GM21423 (cell line): Measurements from ENCODE around the gene MTX1.
"Not testable (repeated sequence)": the region's sequence is repeated elsewhere in the genome, so short reads cannot be mapped to it uniquely, and the experiment has no call there.

ENCODE experiments used
- ATAC-seq: cut with Tn5 transposase; IDR thresholded peaks from one replicate; pipeline ENCODE4 v1.9.1; 2021; ENCODE audit warnings: mild to moderate bottlenecking, moderate library complexity; ENCODE audit not compliant: unreplicated experiment

The MTX1 gene

DNA sequence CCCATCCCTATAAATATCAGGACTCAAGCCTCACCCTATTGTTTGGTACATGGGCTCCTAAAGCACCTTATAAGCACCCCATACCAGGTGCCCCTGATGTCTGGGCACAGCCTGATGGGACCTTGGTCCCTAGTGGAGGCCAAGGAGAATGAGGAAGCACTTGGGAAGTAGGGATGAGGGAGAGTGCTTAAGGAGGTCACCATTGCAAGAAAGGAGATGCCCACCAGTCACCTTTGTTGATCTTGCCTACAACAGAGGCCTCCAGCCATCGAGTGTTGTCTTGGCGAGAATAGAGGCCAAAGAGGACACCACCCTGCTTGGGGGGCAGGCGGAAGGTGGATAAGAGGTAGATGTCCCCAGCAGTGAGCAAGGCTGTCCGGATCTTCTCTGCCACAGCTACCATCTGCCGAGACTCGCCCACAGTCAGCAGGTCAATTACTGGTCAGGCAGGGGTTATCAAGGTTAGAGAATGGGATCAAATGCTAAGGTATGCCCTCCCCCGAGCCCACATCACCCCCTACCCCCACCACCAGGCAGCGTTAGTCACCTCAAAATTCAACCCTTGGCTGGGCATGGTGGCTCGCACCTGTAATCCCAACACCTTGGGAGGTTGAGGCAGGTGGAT, 2.4 kb upstream of the MTX1 start:
- no peak for ATAC-seq

GRCh38 chr1:155206891-155207805, 1.3 kb upstream of the MTX1 start:
- no peak for ATAC-seq

DNA sequence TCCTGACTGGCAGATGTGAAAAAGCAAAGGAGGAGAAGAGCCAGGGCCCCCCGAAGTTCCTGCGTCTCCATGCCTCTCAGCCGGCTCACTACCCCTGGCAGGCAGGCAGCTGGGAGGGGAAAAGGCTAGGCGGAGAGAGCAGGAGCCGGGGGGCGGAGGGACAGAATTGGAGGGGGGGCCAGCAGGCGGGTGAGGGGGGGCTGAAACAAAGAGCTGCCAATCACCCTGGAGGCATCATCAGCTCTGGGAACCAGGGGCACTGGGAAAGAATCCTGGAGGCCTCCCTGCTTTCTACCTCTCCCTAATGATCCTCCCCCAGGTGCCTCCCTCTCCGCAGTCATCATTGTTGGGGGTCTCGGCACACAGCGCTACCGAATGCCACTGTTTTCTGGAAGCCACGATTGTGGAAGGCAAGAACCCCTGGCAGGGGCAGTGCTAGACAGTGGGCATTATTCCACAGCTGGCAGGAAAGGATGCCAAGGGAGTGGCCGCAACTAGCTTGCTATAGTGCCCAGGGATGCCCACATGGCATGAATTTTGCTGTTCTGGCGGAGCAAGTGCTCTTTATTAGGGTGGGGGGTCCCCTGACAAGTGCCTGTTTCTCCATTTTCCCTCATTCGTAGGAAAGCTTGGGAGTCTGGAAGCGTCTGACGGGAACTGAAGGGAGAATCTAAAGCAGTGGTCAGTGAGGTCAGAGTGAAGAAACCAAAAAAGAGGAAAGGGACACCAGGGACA, 522 bp upstream of the MTX1 start, which contains the start of gene THBS3:
TSS of gene THBS3 (minus strand) at position 92 of the 735 bp plus-strand sequence. CDS start at position 71, 21 bp downstream.
- no peak for ATAC-seq

GRCh38 chr1:155209312-155209721, 822 bp downstream of the MTX1 start:
- no peak for ATAC-seq

- no peak for ATAC-seq
Observed at GRCh38 chr1:155210314-155211104, 2.0 kb downstream of the MTX1 start.

DNA sequence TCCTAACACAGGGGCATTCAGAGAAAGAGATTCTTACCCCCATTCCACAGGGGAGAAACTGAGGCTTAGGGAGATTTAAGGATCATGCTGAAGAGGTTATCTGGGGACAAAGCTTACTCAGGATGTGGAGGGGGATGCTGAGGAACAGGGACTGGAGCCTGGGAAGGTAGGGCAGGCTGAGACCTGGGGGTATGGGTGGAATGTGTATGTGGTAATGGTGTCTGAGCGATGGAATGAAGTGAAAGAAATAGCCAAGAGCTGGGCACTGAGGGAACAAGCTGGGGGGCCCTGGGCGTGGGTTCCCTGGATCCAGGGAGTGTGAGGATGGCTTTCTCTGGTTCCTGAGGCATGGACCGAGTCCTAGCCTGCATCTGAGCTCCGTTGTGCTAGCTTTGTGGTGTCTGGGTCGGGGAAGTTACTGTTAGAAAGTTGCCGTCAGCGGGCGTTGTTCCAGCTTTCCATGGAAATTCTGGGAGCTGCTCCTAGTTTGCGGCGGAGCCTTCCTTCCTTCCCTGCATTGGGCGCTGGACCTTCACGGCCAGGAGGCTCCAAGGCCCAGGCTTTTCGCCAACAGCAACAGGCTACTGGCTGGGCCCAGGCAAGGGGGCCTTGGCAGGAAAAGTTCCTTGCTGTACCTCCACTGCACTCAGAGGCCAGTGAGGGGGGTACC, 3.0 kb downstream of the MTX1 start:
- ATAC-seq = not testable (repeated sequence)

DNA sequence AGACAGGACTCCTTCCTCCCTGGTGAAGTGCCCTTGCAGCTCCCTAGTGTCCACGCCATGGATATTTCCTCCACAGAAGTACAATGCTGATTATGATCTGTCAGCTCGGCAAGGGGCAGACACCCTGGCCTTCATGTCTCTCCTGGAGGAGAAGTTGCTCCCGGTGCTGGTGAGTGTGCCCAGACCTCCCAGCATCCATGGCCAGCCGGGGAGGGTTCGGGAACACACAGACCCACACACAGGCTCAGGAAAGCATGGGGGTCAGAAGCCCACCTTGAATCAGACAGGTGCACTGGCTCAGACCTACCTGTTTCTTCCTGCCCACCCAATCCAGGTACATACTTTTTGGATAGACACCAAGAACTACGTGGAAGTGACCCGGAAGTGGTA, 3.6 kb downstream of the MTX1 start:
- ATAC-seq = not testable (repeated sequence)

DNA sequence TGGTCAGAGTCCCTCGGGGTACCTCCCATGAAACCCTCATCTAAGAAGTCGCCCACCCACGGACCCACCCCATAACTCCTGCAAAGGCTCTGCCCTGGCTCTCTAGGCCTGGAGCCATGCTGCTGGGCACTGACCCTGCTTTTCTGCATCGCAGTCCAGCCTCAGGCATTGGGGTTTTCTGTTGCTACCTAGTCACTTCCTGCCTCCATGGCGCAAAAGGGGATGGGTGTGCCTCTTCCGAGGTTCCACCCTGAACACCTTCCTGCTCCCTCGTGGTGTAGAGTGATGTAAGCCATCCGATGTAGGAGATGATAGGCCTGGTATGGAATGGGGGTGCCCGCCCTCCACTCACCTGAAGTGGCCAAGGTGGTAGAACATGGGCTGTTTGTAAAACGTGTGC, 6.2 kb downstream of the MTX1 start:
- ATAC-seq = not testable (repeated sequence)

DNA sequence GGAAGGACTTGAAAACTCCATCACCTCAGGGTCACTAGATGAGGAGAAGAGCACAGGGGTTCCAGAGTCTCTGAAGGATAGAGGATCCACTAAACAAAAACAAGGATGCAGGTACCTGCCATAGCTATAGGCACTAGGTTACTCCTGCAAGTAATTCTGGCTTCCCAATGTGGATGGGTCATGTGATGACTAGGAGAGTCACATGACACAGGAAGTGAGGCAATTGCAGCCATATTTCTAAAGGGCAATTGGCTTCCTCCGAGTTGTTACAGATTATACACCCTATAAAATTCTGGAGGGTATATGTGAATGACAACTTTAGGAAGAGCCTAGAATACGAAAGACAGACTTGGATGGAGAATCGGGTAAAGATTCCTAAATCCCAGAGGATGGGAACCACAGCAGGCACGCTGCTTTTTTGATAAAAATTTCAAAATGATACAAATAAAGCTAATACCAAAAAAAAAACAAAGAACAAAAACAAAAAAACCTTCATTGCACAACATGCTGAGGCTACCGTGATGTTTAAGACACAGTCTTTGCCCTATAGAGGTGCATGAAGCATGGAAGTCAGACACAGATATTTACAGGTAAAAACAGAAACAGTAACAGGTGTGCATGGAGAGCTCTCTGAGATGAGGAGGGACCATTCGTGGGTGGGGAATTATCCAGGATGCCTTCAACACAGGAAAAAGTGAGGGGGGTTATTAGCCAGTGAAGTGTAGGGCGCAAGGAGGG, 10.5 kb downstream of the MTX1 start:
- ATAC-seq = no peak

DNA sequence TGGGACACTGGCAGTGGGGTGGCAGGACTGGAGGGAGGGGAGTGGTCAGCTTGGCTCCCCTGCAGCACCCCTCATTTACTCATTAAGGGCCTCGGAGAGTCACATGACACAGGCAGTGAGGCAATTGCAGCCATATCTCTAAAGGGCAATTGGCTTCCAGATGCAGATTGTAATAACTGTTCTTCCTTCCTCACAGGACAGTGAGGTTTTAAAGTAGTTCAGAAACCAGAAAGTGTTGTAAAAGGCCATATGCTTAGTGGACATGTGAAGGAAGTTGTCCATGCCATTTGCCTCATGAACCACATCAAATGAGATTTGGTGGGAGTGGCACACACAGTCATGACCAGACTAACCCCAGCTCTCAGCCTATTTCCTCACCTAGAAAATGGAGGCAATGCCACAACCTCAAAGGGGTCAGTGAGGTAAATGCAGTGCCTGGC, 11.1 kb downstream of the MTX1 start:
- ATAC-seq = no peak

GRCh38 chr1:155220211-155220965, 11.9 kb downstream of the MTX1 start:
- not testable (repeated sequence) for ATAC-seq

GRCh38 chr1:155223047-155223446, 14.6 kb downstream of the MTX1 start:
- no peak for ATAC-seq

DNA sequence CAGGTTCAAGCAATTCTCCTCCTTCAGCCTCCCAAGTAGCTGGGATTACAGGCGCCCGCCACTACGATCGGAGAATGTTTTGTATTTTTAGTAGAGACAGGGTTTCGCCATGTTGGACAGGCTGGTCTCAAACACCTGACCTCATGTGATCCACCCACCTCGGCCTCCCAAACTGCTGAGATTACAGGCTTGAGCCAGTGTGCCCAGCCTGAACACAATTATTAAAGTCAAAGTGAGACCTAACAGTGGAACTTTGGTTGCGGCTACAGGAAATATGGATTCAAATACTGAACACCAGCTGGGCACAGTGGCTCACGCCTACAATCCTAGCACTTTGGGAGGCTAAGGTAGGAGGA, 16.9 kb downstream of the MTX1 start:
- not testable (repeated sequence) for ATAC-seq

DNA sequence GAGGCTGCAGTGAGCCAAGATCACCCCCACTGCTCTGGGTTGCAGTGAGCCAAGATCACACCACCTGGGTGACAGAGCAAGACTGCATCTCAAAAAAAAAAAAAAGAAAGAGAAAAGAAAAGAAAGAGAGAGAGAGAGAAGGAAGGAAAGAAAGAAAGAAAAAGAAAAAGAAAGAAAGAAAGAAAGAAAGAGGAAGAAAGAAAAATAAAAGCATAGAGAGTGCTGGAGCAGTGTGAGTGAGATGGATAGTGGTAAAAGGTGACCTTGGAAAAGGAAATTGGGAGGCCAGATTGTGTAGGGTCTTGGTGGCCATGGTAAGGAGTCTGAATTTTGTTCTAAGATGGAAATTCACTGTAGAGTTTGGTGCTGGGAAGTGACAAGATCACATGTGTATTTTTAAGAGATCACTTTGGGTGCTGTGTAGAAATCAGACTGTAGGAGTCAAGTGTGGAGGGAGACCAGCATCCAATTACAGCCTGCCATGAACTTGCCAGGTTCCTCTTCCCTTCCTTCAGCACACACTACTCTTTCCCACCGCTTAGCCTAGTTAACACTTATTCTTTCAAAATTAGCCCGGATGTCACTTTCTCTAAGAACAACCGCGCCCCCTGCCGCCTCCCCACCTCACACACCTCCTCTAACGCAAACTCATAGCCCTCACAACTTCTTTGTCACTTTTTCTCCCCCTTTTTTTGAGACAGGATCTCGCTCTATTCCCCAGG, 17.9 kb downstream of the MTX1 start:
- no peak for ATAC-seq

- no peak for ATAC-seq
Observed at GRCh38 chr1:155226910-155227260, 18.4 kb downstream of the MTX1 start.

- peak; percentile 92 for ATAC-seq
Observed at GRCh38 chr1:155227261-155228095, 19.0 kb downstream of the MTX1 start.

DNA sequence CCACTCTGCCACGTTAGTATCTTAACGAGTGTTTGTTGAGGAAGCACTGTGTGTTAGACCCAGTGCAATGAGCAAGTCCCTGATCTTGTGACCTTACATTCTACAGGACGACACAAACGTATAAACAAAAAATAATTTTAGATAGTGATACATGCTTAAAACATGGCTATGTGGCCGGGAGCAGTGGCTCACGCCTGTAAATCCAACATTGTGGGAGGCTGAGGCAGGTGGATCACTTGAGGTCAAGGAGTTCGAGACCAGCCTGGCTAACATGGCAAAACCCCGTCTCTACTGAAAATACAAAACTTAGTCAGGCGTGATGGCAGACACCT, 19.6 kb downstream of the MTX1 start:
- no peak for ATAC-seq
